Trophoblast cell (in vitro differentiated cells and primary cell): ENCODE data around the gene EVI5L.

Experiments used
- DNase-seq, 2 donors: peaks; one replicate each; pipeline ENCODE4 v3.0.0-alpha.2; 2016
- H2AFZ ChIP-seq: 2 replicates; pipeline ENCODE4 v1.6.1; 2013; ENCODE audit warnings: low read length, moderate library complexity, mild to moderate bottlenecking; ENCODE audit not compliant: insufficient read depth, poor library complexity
- H2AK5ac ChIP-seq: 2 replicates; pipeline ENCODE4 v1.6.1; 2013; ENCODE audit warnings: mild to moderate bottlenecking, low read length
- H2BK120ac ChIP-seq: 2 replicates; pipeline ENCODE4 v1.6.1; 2013; ENCODE audit warnings: low read length, mild to moderate bottlenecking, moderate library complexity; ENCODE audit not compliant: insufficient read depth, poor library complexity
- H2BK12ac ChIP-seq: 2 replicates; pipeline ENCODE4 v1.6.1; 2013; ENCODE audit warnings: mild to moderate bottlenecking, low read length, moderate library complexity
- H2BK5ac ChIP-seq: 2 replicates; pipeline ENCODE4 v1.6.1; 2013; ENCODE audit warnings: low read length, low read depth, moderate library complexity, mild to moderate bottlenecking; ENCODE audit not compliant: poor library complexity
- H3K14ac ChIP-seq: 2 replicates; pipeline ENCODE4 v1.6.1; 2013; ENCODE audit warnings: mild to moderate bottlenecking, low read length
- H3K18ac ChIP-seq: 2 replicates; pipeline ENCODE4 v1.6.1; 2013; ENCODE audit warnings: mild to moderate bottlenecking, low read length
- H3K23ac ChIP-seq: 2 replicates; pipeline ENCODE4 v1.6.1; 2013; ENCODE audit warnings: low read length
- H3K27ac ChIP-seq: 2 replicates; pipeline ENCODE4 v1.5.1; 2013; ENCODE audit warnings: low read depth, mild to moderate bottlenecking, inconsistent platforms, low read length, moderate library complexity
- H3K27me3 ChIP-seq: 2 replicates; pipeline ENCODE4 v1.6.1; 2013; ENCODE audit warnings: inconsistent platforms, mild to moderate bottlenecking, low read length, moderate library complexity; ENCODE audit not compliant: insufficient read depth
- H3K36me3 ChIP-seq, 2 experiments: 1 replicate in 1 of 2; 2 replicates in 1 of 2; pipeline ENCODE4 v1.6.1; 2013; ENCODE audit warnings: low read length in 2 of 2, mild to moderate bottlenecking in 2 of 2, moderate library complexity in 1 of 2; ENCODE audit not compliant: insufficient read depth in 2 of 2, control insufficient read depth in 1 of 2
- H3K4ac ChIP-seq: 2 replicates; pipeline ENCODE4 v1.6.1; 2013; ENCODE audit warnings: low read depth, mild to moderate bottlenecking, low read length, moderate library complexity
- H3K4me1 ChIP-seq, 2 experiments: 1 replicate in 1 of 2; 2 replicates in 1 of 2; pipeline ENCODE4 v1.6.1; 2013; ENCODE audit warnings: low read length in 2 of 2, mild to moderate bottlenecking in 2 of 2, moderate library complexity in 1 of 2; ENCODE audit not compliant: insufficient read depth in 2 of 2, control insufficient read depth in 1 of 2
- H3K4me2 ChIP-seq: 2 replicates; pipeline ENCODE4 v1.6.1; 2013; ENCODE audit warnings: inconsistent platforms, mild to moderate bottlenecking, low read length, moderate library complexity
- H3K4me3 ChIP-seq: 2 replicates; pipeline ENCODE4 v1.5.1; 2013; ENCODE audit warnings: mild to moderate bottlenecking, low read depth, low read length, inconsistent platforms
- H3K79me1 ChIP-seq: one replicate; pipeline ENCODE4 v1.6.1; 2013; ENCODE audit warnings: low read length
- H3K79me2 ChIP-seq: 2 replicates; pipeline ENCODE4 v1.6.1; 2013; ENCODE audit warnings: low read length, mild to moderate bottlenecking; ENCODE audit not compliant: control insufficient read depth, insufficient read depth, poor library complexity
- H3K9ac ChIP-seq: 2 replicates; pipeline ENCODE4 v1.6.1; 2013; ENCODE audit warnings: mild to moderate bottlenecking, low read length
- H3K9me3 ChIP-seq: 2 replicates; pipeline ENCODE4 v1.6.1; 2013; ENCODE audit warnings: low read depth, mild to moderate bottlenecking, control low read depth, inconsistent platforms, low read length; ENCODE audit not compliant: insufficient read depth
- H4K12ac ChIP-seq: 2 replicates; pipeline ENCODE4 v1.6.1; 2013; ENCODE audit warnings: low read depth, mild to moderate bottlenecking, low read length, moderate library complexity
- H4K8ac ChIP-seq: 2 replicates; pipeline ENCODE4 v1.6.1; 2013; ENCODE audit warnings: low read depth, mild to moderate bottlenecking, low read length, moderate library complexity
- H4K91ac ChIP-seq: one replicate; pipeline ENCODE4 v1.6.1; 2013; ENCODE audit warnings: low read depth, mild to moderate bottlenecking, low read length, moderate library complexity
- WGBS: extraction: QIAGEN DNeasy Blood & Tissue Kit; methylation state at CpG from one replicate; pipeline ENCODE4 v1.1.7; 2013; ENCODE audit warnings: missing lambda C conversion rate; ENCODE audit not compliant: insufficient read length, insufficient coverage; ENCODE audit errors: extremely low coverage; 5-methylcytosine and 5-hydroxymethylcytosine counted together

The EVI5L gene

DNA sequence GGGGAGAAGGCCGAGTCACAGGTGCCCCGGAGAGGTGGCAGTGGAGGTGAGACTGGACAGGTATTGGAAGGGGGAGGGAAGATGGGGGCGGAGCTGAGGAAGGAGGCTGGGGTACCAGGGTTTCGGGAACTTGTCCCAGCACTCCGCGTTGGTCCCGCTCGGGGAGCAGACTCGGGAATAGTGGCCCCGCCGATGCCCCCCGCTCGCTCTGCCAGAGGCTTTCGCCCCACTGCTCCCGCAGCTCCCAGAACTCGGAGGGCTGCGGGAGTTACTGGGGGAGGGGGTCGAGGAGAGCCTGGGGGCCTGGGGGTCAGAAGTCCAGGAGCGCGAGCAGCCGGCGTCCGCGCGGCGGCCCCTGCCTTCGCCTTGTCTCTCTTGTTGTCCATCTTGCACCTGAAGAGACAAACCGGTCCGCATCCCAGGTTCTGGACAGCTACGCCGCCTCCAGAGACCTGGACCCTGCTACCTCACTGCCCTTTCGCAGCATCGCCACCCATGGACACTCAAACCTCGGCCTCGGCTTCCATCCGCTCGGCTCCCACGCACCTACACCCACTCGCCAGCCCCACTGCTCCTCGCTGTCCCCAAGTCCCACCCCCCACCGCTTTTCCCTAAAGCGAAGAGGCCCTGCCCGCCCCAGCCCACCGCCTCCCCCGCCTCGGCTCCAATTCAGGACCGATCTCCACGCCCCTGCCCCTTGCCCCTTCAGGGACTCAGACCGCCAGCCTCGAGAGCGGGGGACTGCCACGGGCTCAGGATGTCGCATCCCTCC lies 43.5 kb downstream of the EVI5L start:
- no CpG with 5 or more reads among the region's 53 CpGs for WGBS
- H2AK5ac ChIP-seq, result no peak overlapping the region
- no peak overlapping the region for H2AFZ ChIP-seq
- H4K91ac ChIP-seq, result no peak overlapping the region
- no peaks in the 10 kb centered on the region for H3K79me2 ChIP-seq
- no peak for DNase-seq
- no peak overlapping the region for H3K4me3 ChIP-seq
- H3K36me3 ChIP-seq, result no peaks in the 10 kb centered on the region
- no peak overlapping the region for H3K23ac ChIP-seq
- H3K9ac ChIP-seq, result no peak overlapping the region
- peaks cover 3% of the 10 kb centered on the region for H3K79me1 ChIP-seq
- no peak overlapping the region for H4K8ac ChIP-seq
- peaks cover 10% of the 10 kb centered on the region for H3K9me3 ChIP-seq
- peak overlapping the region; percentile 72 for H3K4me2 ChIP-seq
- H4K12ac ChIP-seq, result no peak overlapping the region
- no peak overlapping the region for H3K18ac ChIP-seq
- H2BK12ac ChIP-seq, result no peak overlapping the region
- no peak overlapping the region for H3K14ac ChIP-seq
- H3K4me1 ChIP-seq, result peaks cover 16 to 37% of the 10 kb centered on the region in 2 experiments
- H2BK5ac ChIP-seq, result no peak overlapping the region
- H2BK120ac ChIP-seq, result no peak overlapping the region
- no peak overlapping the region for H3K4ac ChIP-seq
- H3K27ac ChIP-seq, result no peak overlapping the region
- H3K27me3 ChIP-seq, result peaks cover 19% of the 10 kb centered on the region

DNA sequence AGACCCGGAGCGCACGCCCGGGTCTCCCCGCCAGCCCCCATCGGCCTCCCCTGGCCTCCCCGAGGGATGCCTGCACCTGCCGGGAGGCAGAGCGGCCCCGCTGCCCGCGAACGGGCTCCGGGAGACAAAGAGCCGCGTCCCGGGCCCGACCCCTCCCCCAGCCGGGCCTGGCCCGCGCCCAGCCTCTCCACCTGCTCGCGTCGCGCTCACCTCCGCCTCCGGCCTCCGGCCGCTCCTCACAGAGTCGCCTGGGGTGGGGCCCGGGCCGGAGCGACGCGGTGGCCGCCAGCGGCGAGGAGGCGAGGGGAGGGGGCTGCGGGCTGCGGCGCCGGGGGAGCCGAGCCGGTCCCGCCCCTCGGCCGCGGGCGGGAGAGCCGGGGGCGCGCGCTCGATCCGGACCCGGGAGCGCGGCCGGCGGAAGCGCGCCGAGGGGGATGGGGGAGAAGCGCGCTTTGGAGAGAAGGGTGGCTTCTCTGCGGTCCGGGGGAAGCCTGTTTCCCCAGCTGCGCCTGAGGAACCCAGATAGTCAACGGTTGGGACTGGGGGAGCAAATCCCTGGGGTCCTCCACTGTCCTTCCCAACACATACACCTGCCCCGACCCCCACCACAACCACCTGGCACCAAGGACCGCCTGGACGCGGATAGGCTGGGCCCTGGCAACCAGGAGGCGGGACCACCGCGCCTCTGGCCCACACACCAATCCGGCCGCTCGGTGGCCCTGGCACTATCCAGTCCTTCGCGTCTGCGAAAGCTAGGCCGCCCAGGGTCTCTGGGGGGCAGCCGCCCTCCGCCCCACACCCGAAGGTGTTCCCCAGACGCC lies 44.3 kb downstream of the EVI5L start, which contains the start of gene PRR36:
Gene PRR36 (minus strand): TSS at position 315 of the 821 bp plus-strand sequence. CDS start 701 bp downstream, outside the sequence.
- Histone ChIP-seq H2AK5ac (no peak within 1 kb of the TSS), H3K36me3 (no peaks in the 10 kb centered on the region), H3K9ac (no peak within 1 kb of the TSS), H3K79me2 (no peaks in the 10 kb centered on the region), H3K79me1 (peaks cover 3% of the 10 kb centered on the region), H3K27ac (no peak within 1 kb of the TSS), H3K14ac (no peak within 1 kb of the TSS), H4K12ac (no peak within 1 kb of the TSS), H4K91ac (no peak within 1 kb of the TSS), H3K18ac (no peak within 1 kb of the TSS), H2BK5ac (no peak within 1 kb of the TSS), H2AFZ (no peak within 1 kb of the TSS), H4K8ac (peak within 1 kb of the TSS; percentile 24), H3K4me1 (peaks cover 10 to 30% of the 10 kb centered on the region in 2 experiments), H3K23ac (no peak within 1 kb of the TSS), H3K4me3 (peak within 1 kb of the TSS; percentile 42), H3K9me3 (peaks cover 10% of the 10 kb centered on the region), H2BK120ac (no peak within 1 kb of the TSS), H3K4ac (no peak within 1 kb of the TSS), H3K4me2 (peak within 1 kb of the TSS; percentile 72), H2BK12ac (no peak within 1 kb of the TSS), H3K27me3 (peaks cover 19% of the 10 kb centered on the region)
- WGBS, result no CpG with 5 or more reads among the region's 88 CpGs
- peak in 1 of 2 donors; percentile 16 for DNase-seq

DNA sequence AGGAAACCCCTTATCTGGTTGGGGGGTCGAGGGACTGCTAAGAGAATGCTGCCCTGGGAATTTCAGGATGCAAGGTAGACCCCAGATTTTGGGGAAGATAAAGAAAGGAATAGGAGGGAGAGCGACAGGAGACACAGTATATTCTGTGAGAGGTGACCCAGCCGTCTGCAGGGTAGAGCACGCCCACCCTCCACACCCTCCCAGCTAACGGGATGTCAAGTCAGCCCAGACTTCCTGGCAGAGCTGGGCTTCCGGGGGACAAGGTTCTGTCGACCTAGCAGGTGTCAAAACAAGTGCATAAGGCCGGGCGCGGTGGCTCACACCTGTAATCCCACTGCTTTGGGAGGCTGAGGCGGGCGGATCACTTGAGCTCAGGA lies 44.9 kb downstream of the EVI5L start:
- Histone ChIP-seq H3K79me2 (no peaks in the 10 kb centered on the region), H3K23ac (no peak overlapping the region), H3K79me1 (peaks cover 3% of the 10 kb centered on the region), H2BK5ac (no peak overlapping the region), H3K27ac (no peak overlapping the region), H2BK12ac (no peak overlapping the region), H3K14ac (no peak overlapping the region), H4K12ac (no peak overlapping the region), H3K4me2 (peak overlapping the region; percentile 34), H4K8ac (peak overlapping the region; percentile 24), H3K4me1 (peaks cover 4 to 25% of the 10 kb centered on the region in 2 experiments), H3K36me3 (no peaks in the 10 kb centered on the region), H2BK120ac (no peak overlapping the region), H3K4me3 (no peak overlapping the region), H2AK5ac (no peak overlapping the region), H3K18ac (no peak overlapping the region), H3K9ac (no peak overlapping the region), H4K91ac (no peak overlapping the region), H3K4ac (no peak overlapping the region), H3K9me3 (peaks cover 6% of the 10 kb centered on the region), H3K27me3 (peaks cover 19% of the 10 kb centered on the region), H2AFZ (no peak overlapping the region)
- WGBS, result no CpG with 5 or more reads among the region's 12 CpGs
- no peak for DNase-seq

DNA sequence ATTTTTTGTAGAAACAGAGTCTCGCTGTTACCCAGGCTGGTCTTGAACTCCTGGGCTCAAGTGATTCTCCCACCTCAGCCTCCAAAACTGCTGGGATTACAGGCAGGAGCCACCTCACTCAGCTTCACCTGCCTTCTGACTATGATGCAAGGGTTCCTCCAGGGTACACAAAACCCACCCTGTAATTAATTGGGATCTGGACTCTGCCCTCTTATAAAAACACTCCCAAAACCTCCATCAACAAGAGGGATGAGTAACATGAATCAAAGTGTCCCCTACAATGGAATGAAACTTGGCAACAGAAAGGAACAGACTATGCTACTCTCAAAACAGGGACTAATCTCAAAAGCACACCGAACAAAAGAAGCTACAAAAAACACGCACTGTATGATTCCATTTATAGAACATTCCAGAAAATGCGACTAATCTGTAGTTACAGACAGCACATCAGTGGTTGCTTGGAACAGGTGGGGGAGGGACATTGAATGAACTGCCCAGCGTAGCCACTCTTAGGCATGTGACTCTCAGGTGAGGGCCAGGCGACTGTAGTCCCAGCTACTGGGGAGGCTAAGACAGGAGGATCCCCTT lies 47.3 kb downstream of the EVI5L start:
- Histone ChIP-seq H4K91ac (no peak overlapping the region), H3K14ac (no peak overlapping the region), H4K12ac (no peak overlapping the region), H2AFZ (no peak overlapping the region), H2AK5ac (no peak overlapping the region), H3K27me3 (peaks cover 19% of the 10 kb centered on the region), H3K27ac (no peak overlapping the region), H3K79me2 (no peaks in the 10 kb centered on the region), H3K4me2 (no peak overlapping the region), H3K9ac (no peak overlapping the region), H3K4ac (no peak overlapping the region), H2BK120ac (no peak overlapping the region), H3K9me3 (no peaks in the 10 kb centered on the region), H3K18ac (no peak overlapping the region), H3K4me1 (peaks cover 0 to 7% of the 10 kb centered on the region in 2 experiments), H3K23ac (no peak overlapping the region), H2BK5ac (no peak overlapping the region), H3K4me3 (no peak overlapping the region), H3K36me3 (no peaks in the 10 kb centered on the region), H4K8ac (no peak overlapping the region), H3K79me1 (no peaks in the 10 kb centered on the region), H2BK12ac (no peak overlapping the region)
- DNase-seq, result no peak
- no CpG with 5 or more reads among the region's 6 CpGs for WGBS
